Peyer's patch (tissue), 4 donors: Measurements from ENCODE around the gene CXorf49.
"Not testable (repeated sequence)": the region's sequence is repeated elsewhere in the genome, so short reads cannot be mapped to it uniquely, and the experiment has no call there.

Source experiments
- POLR2A ChIP-seq, 2 donors: fragments of 450-650 bp; IDR thresholded peaks; one replicate each; pipeline ENCODE4 v1.5.1; 2017; ENCODE audit warnings: antibody characterized with exemption in 2 of 2, mild to moderate bottlenecking in 2 of 2, moderate library complexity in 2 of 2
- TF ChIP-seq, protein P1 (sequence below), 6 experiments: fragments of 450-650 bp in 4 of 6; fragments of 200-600 bp in 2 of 6; sonication (generic) in 1 of 6; IDR thresholded peaks; one replicate each; pipeline ENCODE4 v1.5.1; 2017 to 2019; ENCODE audit warnings: antibody characterized with exemption in 6 of 6, mild to moderate bottlenecking in 3 of 6, moderate library complexity in 1 of 6

DNA sequence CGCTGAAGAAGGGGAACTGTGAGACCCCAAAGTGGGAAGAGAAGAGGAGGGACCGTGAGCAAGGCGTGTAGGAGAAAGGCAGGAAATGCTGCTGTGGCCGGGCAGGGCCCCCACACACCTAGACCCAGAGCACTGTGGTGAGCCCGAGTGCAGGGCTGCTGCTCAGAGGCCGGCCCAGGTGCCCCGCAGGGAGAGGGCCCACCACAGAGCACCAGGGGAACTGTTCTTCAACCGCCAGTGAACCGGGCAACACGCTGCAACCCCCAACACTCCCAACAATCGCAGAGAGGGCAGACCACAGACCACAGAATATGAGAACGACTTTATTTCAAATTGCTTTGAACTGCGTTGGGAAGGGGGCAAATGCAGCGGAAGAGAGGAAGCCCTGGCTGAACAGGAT lies 4.0 kb downstream of the CXorf49 start:
- TF ChIP-seq, protein P1, sequence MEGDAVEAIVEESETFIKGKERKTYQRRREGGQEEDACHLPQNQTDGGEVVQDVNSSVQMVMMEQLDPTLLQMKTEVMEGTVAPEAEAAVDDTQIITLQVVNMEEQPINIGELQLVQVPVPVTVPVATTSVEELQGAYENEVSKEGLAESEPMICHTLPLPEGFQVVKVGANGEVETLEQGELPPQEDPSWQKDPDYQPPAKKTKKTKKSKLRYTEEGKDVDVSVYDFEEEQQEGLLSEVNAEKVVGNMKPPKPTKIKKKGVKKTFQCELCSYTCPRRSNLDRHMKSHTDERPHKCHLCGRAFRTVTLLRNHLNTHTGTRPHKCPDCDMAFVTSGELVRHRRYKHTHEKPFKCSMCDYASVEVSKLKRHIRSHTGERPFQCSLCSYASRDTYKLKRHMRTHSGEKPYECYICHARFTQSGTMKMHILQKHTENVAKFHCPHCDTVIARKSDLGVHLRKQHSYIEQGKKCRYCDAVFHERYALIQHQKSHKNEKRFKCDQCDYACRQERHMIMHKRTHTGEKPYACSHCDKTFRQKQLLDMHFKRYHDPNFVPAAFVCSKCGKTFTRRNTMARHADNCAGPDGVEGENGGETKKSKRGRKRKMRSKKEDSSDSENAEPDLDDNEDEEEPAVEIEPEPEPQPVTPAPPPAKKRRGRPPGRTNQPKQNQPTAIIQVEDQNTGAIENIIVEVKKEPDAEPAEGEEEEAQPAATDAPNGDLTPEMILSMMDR (IDR thresholded peaks at IDR 0.05): not testable (repeated sequence)
- TF ChIP-seq POLR2A (IDR thresholded peaks at IDR 0.05): not testable (repeated sequence)
